Suprapubic skin (tissue), 4 donors: ENCODE data around the gene PAM16. TPM values are rescaled to one million over a fixed set of nuclear protein-coding genes. Genes with fewer than 3 reads are reported as not detected.

ENCODE experiments used
- DNase-seq, 2 donors: peaks; one replicate each; pipeline ENCODE4 v3.0.0-alpha.2; 2019; ENCODE audit warnings: low spot score in 2 of 2
- H3K27ac ChIP-seq: fragments of 200-600 bp; sonication (generic); one replicate; pipeline ENCODE4 v1.5.1; 2019
- H3K27me3 ChIP-seq: fragments of 200-600 bp; sonication (generic); one replicate; pipeline ENCODE4 v1.5.1; 2019
- H3K36me3 ChIP-seq: fragments of 200-600 bp; sonication (generic); one replicate; pipeline ENCODE4 v1.5.1; 2019
- H3K4me1 ChIP-seq: fragments of 200-600 bp; sonication (generic); one replicate; pipeline ENCODE4 v1.5.1; 2019
- H3K4me3 ChIP-seq: fragments of 200-600 bp; sonication (generic); one replicate; pipeline ENCODE4 v1.5.1; 2019; ENCODE audit warnings: mild to moderate bottlenecking
- H3K9me3 ChIP-seq: fragments of 200-600 bp; sonication (generic); one replicate; pipeline ENCODE4 v1.5.1; 2019
- CTCF ChIP-seq, 2 donors: fragments of 200-600 bp in 1 of 2; fragments of 450-650 bp in 1 of 2; sonication (generic) in 1 of 2; IDR thresholded peaks; one replicate each; pipeline ENCODE4 v1.5.1; 2016 to 2019; ENCODE audit warnings: antibody characterized with exemption in 2 of 2, mild to moderate bottlenecking in 1 of 2, moderate library complexity in 1 of 2
- EP300 ChIP-seq: sonication (generic); formaldehyde crosslinking; IDR thresholded peaks from one replicate; pipeline ENCODE4 v1.6.1; 2017; ENCODE audit warnings: antibody characterized with exemption
- POLR2A ChIP-seq, 2 donors: fragments of 450-650 bp; IDR thresholded peaks; one replicate each; pipeline ENCODE4 v1.6.1; 2017; ENCODE audit warnings: antibody characterized with exemption in 2 of 2, mild to moderate bottlenecking in 2 of 2, moderate library complexity in 2 of 2
- POLR2AphosphoS5 ChIP-seq, 3 donors: sonication (generic); formaldehyde crosslinking; IDR thresholded peaks; one replicate each; pipeline ENCODE4 v1.6.1; 2017; ENCODE audit warnings: antibody characterized with exemption in 3 of 3
- WGBS: methylation state at CpG from one replicate; pipeline ENCODE4 v1.1.5; 2018; 5-methylcytosine and 5-hydroxymethylcytosine counted together
- total RNA-seq, 4 donors: library from RNA; depleted of rRNA; stranded (reverse); fragments of >200 nt; gene quantifications; one replicate each; pipeline ENCODE4 v1.1.0, GENCODE V29; 2016

The PAM16 gene
- total RNA-seq, 4 donors from 2014 or later: 23.8 to 54.7 (median 46.1) TPM

GRCh38 chr16:4371357-4372000 is 20.4 kb upstream of the PAM16 start, which contains the start of gene VASN:
Gene VASN (plus strand): TSS chr16:4371848. CDS start chr16:4380878, 9,030 bp downstream.
- peak within 1 kb of the TSS; percentile 86 for H3K4me3 ChIP-seq
- H3K4me1 ChIP-seq: peaks cover 84% of the 10 kb centered on the region
- no peaks in the 10 kb centered on the region for H3K9me3 ChIP-seq
- WGBS: 47% methylated on average over 3 of the region's 50 CpGs
- peak; percentile 87 to 94 for DNase-seq
- no peaks in the 10 kb centered on the region for H3K27me3 ChIP-seq
- no peaks in the 10 kb centered on the region for H3K36me3 ChIP-seq
- TF ChIP-seq EP300 (no peak), POLR2A (IDR thresholded peaks at IDR 0.05) (peak; percentile 95 to 98), POLR2AphosphoS5 (IDR thresholded peaks at IDR 0.05) (peak; percentile 44 to 78 (median 57)), CTCF (IDR thresholded peaks at IDR 0.05) (no peak)
- peak within 1 kb of the TSS; percentile 87 for H3K27ac ChIP-seq

GRCh38 chr16:4370570-4371356 is 19.6 kb upstream of the PAM16 start:
- Histone ChIP-seq H3K36me3 (no peaks in the 10 kb centered on the region), H3K4me1 (peaks cover 77% of the 10 kb centered on the region), H3K27ac (peak overlapping the region; percentile 87), H3K4me3 (peak overlapping the region; percentile 86), H3K9me3 (no peaks in the 10 kb centered on the region), H3K27me3 (no peaks in the 10 kb centered on the region)
- TF ChIP-seq POLR2AphosphoS5 (IDR thresholded peaks at IDR 0.05) (no peak), EP300 (no peak), POLR2A (IDR thresholded peaks at IDR 0.05) (peak in 1 of 2 donors; percentile 44), CTCF (IDR thresholded peaks at IDR 0.05) (no peak)
- DNase-seq: peak in 1 of 2 donors; percentile 83
- 17% methylated on average over 2 of the region's 14 CpGs for WGBS

GRCh38 chr16:4370151-4370550 is 19.0 kb upstream of the PAM16 start:
- 80% methylated on average over 2 of the region's 3 CpGs for WGBS
- Histone ChIP-seq H3K4me1 (peaks cover 72% of the 10 kb centered on the region), H3K36me3 (peaks cover 3% of the 10 kb centered on the region), H3K4me3 (no peak overlapping the region), H3K9me3 (no peaks in the 10 kb centered on the region), H3K27me3 (no peaks in the 10 kb centered on the region), H3K27ac (peak overlapping the region; percentile 87)
- TF ChIP-seq POLR2A (IDR thresholded peaks at IDR 0.05) (no peak), CTCF (IDR thresholded peaks at IDR 0.05) (no peak), EP300 (no peak), POLR2AphosphoS5 (IDR thresholded peaks at IDR 0.05) (no peak)
- DNase-seq: no peak

- WGBS: 36% methylated on average over 3 of the region's 13 CpGs
- Histone ChIP-seq H3K9me3 (no peaks in the 10 kb centered on the region), H3K4me1 (peaks cover 62% of the 10 kb centered on the region), H3K27ac (peak overlapping the region; percentile 30), H3K27me3 (no peaks in the 10 kb centered on the region), H3K36me3 (peaks cover 13% of the 10 kb centered on the region), H3K4me3 (no peak overlapping the region)
- TF ChIP-seq POLR2AphosphoS5 (IDR thresholded peaks at IDR 0.05) (no peak), CTCF (IDR thresholded peaks at IDR 0.05) (no peak), POLR2A (IDR thresholded peaks at IDR 0.05) (no peak), EP300 (no peak)
- no peak for DNase-seq
Measured at GRCh38 chr16:4369007-4369733, 18.0 kb upstream of the PAM16 start.
